ENCODE measurements around the gene USP17L18. TPM values are rescaled to one million over a fixed set of nuclear protein-coding genes. Genes with fewer than 3 reads are reported as not detected.
"Not testable (repeated sequence)": the region's sequence is repeated elsewhere in the genome, so short reads cannot be mapped to it uniquely, and the experiment has no call there.

The USP17L18 gene, protein sequence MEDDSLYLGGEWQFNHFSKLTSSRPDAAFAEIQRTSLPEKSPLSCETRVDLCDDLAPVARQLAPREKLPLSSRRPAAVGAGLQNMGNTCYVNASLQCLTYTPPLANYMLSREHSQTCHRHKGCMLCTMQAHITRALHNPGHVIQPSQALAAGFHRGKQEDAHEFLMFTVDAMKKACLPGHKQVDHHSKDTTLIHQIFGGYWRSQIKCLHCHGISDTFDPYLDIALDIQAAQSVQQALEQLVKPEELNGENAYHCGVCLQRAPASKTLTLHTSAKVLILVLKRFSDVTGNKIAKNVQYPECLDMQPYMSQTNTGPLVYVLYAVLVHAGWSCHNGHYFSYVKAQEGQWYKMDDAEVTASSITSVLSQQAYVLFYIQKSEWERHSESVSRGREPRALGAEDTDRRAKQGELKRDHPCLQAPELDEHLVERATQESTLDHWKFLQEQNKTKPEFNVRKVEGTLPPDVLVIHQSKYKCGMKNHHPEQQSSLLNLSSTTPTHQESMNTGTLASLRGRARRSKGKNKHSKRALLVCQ
- total RNA-seq, result not detected in 2 replicates

DNA sequence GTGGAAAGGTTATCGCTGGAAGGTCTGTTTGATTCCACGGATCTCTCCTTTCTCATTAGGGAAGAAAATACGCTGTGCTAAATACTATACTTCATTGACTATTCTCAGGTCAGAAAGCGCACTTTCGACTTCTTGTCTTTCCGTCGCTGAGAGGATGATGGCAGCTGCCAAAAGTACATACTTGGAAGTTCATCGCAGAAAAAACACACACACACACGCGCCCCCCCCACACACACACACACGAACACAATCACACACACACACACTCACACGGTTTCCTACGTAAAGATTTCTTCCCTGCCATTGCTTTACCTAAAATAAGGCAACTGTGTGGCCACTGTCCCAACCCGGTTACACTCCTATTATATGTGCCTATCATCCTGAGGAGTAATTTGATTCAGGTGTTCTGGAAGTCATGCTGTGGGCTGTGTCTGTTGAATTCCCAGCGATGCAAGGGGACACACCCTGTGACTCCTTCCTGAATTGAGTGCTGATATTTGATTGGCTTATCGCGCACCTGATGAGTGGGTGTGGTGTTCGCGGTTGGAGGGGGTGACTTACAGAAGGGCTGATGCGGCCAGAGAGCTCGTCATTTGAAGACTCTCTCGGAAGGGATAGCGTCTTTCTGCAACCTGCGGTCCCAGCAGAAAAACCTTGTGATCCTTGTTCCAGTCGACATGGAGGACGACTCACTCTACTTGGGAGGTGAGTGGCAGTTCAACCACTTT is at the start of gene USP17L18:
USP17L18 (plus strand) TSS at position 678 of the 728 bp plus-strand sequence; CDS start at position 678, 0 bp downstream.
- not testable (repeated sequence) for H3K27me3 ChIP-seq (ENCODE audit: control insufficient read depth, insufficient read depth, low read length); H3K36me3 ChIP-seq (ENCODE audit: control insufficient read depth, insufficient read depth, low read length); H3K4me3 ChIP-seq (ENCODE audit: low read depth, low read length); DNase-seq (ENCODE audit: low read depth)

DNA sequence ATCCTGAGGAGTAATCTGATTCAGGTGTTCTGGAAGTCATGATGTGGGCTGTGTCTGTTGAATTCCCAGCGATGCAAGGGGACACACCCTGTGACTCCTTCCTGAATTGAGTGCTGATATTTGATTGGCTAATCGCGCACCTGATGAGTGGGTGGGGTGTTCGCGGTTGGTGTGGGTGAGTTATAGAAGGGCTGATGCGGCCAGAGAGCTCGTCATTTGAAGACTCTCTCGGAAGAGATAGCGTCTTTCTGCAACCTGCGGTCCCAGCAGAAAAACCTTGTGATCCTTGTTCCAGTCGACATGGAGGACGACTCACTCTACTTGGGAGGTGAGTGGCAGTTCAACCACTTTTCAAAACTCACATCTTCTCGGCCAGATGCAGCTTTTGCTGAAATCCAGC is 38.1 kb upstream of the USP17L18 start, which contains the start of gene USP17L10:
USP17L10 (plus strand) TSS at position 301 of the 400 bp plus-strand sequence; CDS start at position 301, 0 bp downstream.
- not testable (repeated sequence) for H3K36me3 ChIP-seq (ENCODE audit: control insufficient read depth, insufficient read depth, low read length); H3K27me3 ChIP-seq (ENCODE audit: control insufficient read depth, insufficient read depth, low read length); DNase-seq (ENCODE audit: low read depth); H3K4me3 ChIP-seq (ENCODE audit: low read depth, low read length)

DNA sequence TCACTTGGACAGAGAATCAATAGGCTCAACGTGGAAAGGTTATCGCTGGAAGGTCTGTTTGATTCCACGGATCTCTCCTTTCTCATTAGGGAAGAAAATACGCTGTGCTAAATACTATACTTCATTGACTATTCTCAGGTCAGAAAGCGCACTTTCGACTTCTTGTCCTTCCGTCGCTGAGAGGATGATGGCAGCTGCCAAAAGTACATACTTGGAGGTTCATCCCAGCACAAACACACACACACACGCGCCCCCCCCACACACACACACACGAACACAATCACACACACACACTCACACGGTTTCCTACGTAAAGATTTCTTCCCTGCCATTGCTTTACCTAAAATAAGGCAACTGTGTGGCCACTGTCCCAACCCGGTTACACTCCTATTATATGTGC is 33.7 kb upstream of the USP17L18 start:
- not testable (repeated sequence) for H3K27me3 ChIP-seq (ENCODE audit: control insufficient read depth, insufficient read depth, low read length)

DNA sequence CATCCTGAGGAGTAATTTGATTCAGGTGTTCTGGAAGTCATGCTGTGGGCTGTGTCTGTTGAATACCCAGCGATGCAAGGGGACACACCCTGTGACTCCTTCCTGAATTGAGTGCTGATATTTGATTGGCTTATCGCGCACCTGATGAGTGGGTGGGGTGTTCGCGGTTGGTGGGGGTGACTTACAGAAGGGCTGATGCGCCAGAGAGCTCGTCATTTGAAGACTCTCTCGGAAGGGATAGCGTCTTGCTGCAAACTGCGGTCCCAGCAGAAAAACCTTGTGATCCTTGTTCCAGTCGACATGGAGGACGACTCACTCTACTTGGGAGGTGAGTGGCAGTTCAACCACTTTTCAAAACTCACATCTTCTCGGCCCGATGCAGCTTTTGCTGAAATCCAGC is 33.3 kb upstream of the USP17L18 start, which contains the start of gene USP17L11:
USP17L11 (plus strand) TSS at position 301 of the 400 bp plus-strand sequence; CDS start at position 301, 0 bp downstream.
- not testable (repeated sequence) for H3K27me3 ChIP-seq (ENCODE audit: control insufficient read depth, insufficient read depth, low read length); DNase-seq (ENCODE audit: low read depth); H3K4me3 ChIP-seq (ENCODE audit: low read depth, low read length); H3K36me3 ChIP-seq (ENCODE audit: control insufficient read depth, insufficient read depth, low read length)

More for the DNA sequence above, 33.7 kb upstream of the USP17L18 start:
- H3K36me3 ChIP-seq (ENCODE audit: control insufficient read depth, insufficient read depth, low read length); H3K4me3 ChIP-seq (ENCODE audit: low read depth, low read length); DNase-seq (ENCODE audit: low read depth): not testable (repeated sequence)

GRCh38 chr4:9219852-9220251 is 28.6 kb upstream of the USP17L18 start, which contains the start of gene USP17L12:
USP17L12 (plus strand) TSS chr4:9220152; CDS start chr4:9220152, 0 bp downstream.
- H3K27me3 ChIP-seq (ENCODE audit: control insufficient read depth, insufficient read depth, low read length); DNase-seq (ENCODE audit: low read depth); H3K4me3 ChIP-seq (ENCODE audit: low read depth, low read length); H3K36me3 ChIP-seq (ENCODE audit: control insufficient read depth, insufficient read depth, low read length): not testable (repeated sequence)

DNA sequence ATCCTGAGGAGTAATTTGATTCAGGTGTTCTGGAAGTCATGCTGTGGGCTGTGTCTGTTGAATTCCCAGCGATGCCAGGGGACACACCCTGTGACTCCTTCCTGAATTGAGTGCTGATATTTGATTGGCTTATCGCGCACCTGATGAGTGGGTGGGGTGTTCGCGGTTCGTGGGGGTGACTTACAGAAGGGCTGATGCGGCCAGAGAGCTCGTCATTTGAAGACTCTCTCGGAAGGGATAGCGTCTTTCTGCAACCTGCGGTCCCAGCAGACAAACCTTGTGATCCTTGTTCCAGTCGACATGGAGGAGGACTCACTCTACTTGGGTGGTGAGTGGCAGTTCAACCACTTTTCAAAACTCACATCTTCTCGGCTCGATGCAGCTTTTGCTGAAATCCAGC is 23.8 kb upstream of the USP17L18 start, which contains the start of gene USP17L13:
USP17L13 (plus strand) TSS at position 301 of the 400 bp plus-strand sequence; CDS start at position 301, 0 bp downstream.
- DNase-seq (ENCODE audit: low read depth); H3K4me3 ChIP-seq (ENCODE audit: low read depth, low read length); H3K36me3 ChIP-seq (ENCODE audit: control insufficient read depth, insufficient read depth, low read length); H3K27me3 ChIP-seq (ENCODE audit: control insufficient read depth, insufficient read depth, low read length): not testable (repeated sequence)

DNA sequence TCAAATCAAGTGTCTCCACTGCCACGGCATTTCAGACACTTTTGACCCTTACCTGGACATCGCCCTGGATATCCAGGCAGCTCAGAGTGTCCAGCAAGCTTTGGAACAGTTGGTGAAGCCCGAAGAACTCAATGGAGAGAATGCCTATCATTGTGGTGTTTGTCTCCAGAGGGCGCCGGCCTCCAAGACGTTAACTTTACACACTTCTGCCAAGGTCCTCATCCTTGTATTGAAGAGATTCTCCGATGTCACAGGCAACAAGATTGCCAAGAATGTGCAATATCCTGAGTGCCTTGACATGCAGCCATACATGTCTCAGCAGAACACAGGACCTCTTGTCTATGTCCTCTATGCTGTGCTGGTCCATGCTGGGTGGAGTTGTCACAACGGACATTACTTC is 18.2 kb upstream of the USP17L18 start:
- H3K4me3 ChIP-seq (ENCODE audit: low read depth, low read length); H3K36me3 ChIP-seq (ENCODE audit: control insufficient read depth, insufficient read depth, low read length); DNase-seq (ENCODE audit: low read depth); H3K27me3 ChIP-seq (ENCODE audit: control insufficient read depth, insufficient read depth, low read length): not testable (repeated sequence)

DNA sequence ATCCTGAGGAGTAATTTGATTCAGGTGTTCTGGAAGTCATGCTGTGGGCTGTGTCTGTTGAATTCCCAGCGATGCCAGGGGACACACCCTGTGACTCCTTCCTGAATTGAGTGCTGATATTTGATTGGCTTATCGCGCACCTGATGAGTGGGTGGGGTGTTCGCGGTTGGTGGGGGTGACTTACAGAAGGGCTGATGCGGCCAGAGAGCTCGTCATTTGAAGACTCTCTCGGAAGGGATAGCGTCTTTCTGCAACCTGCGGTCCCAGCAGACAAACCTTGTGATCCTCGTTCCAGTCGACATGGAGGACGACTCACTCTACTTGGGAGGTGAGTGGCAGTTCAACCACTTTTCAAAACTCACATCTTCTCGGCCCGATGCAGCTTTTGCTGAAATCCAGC is 14.3 kb upstream of the USP17L18 start, which contains the start of gene USP17L15:
USP17L15 (plus strand) TSS at position 301 of the 400 bp plus-strand sequence; CDS start at position 301, 0 bp downstream.
- H3K36me3 ChIP-seq (ENCODE audit: control insufficient read depth, insufficient read depth, low read length); H3K4me3 ChIP-seq (ENCODE audit: low read depth, low read length); DNase-seq (ENCODE audit: low read depth); H3K27me3 ChIP-seq (ENCODE audit: control insufficient read depth, insufficient read depth, low read length): not testable (repeated sequence)

DNA sequence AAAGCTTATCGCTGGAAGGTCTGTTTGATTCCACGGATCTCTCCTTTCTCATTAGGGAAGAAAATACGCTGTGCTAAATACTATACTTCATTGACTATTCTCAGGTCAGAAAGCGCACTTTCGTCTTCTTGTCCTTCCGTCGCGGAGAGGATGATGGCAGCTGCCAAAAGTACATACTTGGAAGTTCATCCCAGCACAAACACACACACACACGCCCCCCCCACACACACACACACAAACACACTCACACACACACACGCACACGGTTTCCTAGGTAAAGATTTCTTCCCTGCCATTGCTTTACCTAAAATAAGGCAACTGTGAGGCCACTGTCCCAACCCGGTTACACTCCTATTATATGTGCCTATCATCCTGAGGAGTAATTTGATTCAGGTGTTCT is 10.0 kb upstream of the USP17L18 start:
- H3K36me3 ChIP-seq (ENCODE audit: control insufficient read depth, insufficient read depth, low read length); H3K27me3 ChIP-seq (ENCODE audit: control insufficient read depth, insufficient read depth, low read length); H3K4me3 ChIP-seq (ENCODE audit: low read depth, low read length); DNase-seq (ENCODE audit: low read depth): not testable (repeated sequence)

- not testable (repeated sequence) for DNase-seq (ENCODE audit: low read depth); H3K4me3 ChIP-seq (ENCODE audit: low read depth, low read length); H3K36me3 ChIP-seq (ENCODE audit: control insufficient read depth, insufficient read depth, low read length); H3K27me3 ChIP-seq (ENCODE audit: control insufficient read depth, insufficient read depth, low read length)
These were observed 4.9 kb upstream of the USP17L18 start, which contains the start of gene USP17L17 for GRCh38 chr4:9243579-9243978. USP17L17 (plus strand) TSS chr4:9243879; CDS start chr4:9243879, 0 bp downstream.

- H3K27me3 ChIP-seq (ENCODE audit: control insufficient read depth, insufficient read depth, low read length); DNase-seq (ENCODE audit: low read depth); H3K36me3 ChIP-seq (ENCODE audit: control insufficient read depth, insufficient read depth, low read length); H3K4me3 ChIP-seq (ENCODE audit: low read depth, low read length): not testable (repeated sequence)
These were observed 4.6 kb downstream of the USP17L18 start, which contains the start of gene USP17L19 for GRCh38 chr4:9253078-9253477. USP17L19 (plus strand) TSS chr4:9253378; CDS start chr4:9253378, 0 bp downstream.

- H3K36me3 ChIP-seq (ENCODE audit: control insufficient read depth, insufficient read depth, low read length); H3K27me3 ChIP-seq (ENCODE audit: control insufficient read depth, insufficient read depth, low read length); DNase-seq (ENCODE audit: low read depth); H3K4me3 ChIP-seq (ENCODE audit: low read depth, low read length): not testable (repeated sequence)
These were observed 9.4 kb downstream of the USP17L18 start, which contains the start of gene USP17L20 for GRCh38 chr4:9257824-9258223. USP17L20 (plus strand) TSS chr4:9258124; CDS start chr4:9258124, 0 bp downstream.

- H3K27me3 ChIP-seq (ENCODE audit: control insufficient read depth, insufficient read depth, low read length); H3K36me3 ChIP-seq (ENCODE audit: control insufficient read depth, insufficient read depth, low read length); DNase-seq (ENCODE audit: low read depth); H3K4me3 ChIP-seq (ENCODE audit: low read depth, low read length): not testable (repeated sequence)
These were observed 14.1 kb downstream of the USP17L18 start, which contains the start of gene USP17L21 for GRCh38 chr4:9262572-9262971. USP17L21 (plus strand) TSS chr4:9262872; CDS start chr4:9262872, 0 bp downstream.

- not testable (repeated sequence) for H3K4me3 ChIP-seq (ENCODE audit: low read depth, low read length); H3K27me3 ChIP-seq (ENCODE audit: control insufficient read depth, insufficient read depth, low read length); DNase-seq (ENCODE audit: low read depth); H3K36me3 ChIP-seq (ENCODE audit: control insufficient read depth, insufficient read depth, low read length)
These were observed 18.9 kb downstream of the USP17L18 start, which contains the start of gene USP17L22 for GRCh38 chr4:9267319-9267718. USP17L22 (plus strand) TSS chr4:9267619; CDS start chr4:9267619, 0 bp downstream.

All from kidney epithelial cell (primary cell).